ENCODE data around the gene RNASE11. TPM values are rescaled to one million over a fixed set of nuclear protein-coding genes. Genes with fewer than 3 reads are reported as not detected.
"Not testable (repeated sequence)": the region's sequence is repeated elsewhere in the genome, so short reads cannot be mapped to it uniquely, and the experiment has no call there.

RNASE11 gene
- total RNA-seq, 2 experiments from 2014 or later: not detected

- Mint-ChIP-seq H3K4me3 (no peak overlapping the region), H3K36me3 (ENCODE audit: low read depth) (no peaks in the 10 kb centered on the region), H3K4me1 (ENCODE audit: low read depth) (no peaks in the 10 kb centered on the region), H3K27me3 (no peaks in the 10 kb centered on the region), H3K9me3 (no peaks in the 10 kb centered on the region), H3K27ac (no peak overlapping the region)
- TF ChIP-seq CTCF (IDR thresholded peaks at IDR 0.05): no peak
- CTCF ChIA-PET: interaction anchor here (0.9 kb wide), 1 partner anchor 47 kb away, joined by 3 read pairs; no protein-coding TSS in a partner anchor
- ATAC-seq: no peak
- POLR2A ChIA-PET: no interaction called here
- DNase-seq: no peak
- intact Hi-C loops (cut with micrococcal nuclease): no loop called here
Measured at GRCh38 chr14:20578784-20579502, 8.9 kb downstream of the RNASE11 start.

GRCh38 chr14:20578325-20578724, 9.5 kb downstream of the RNASE11 start:
- CTCF ChIA-PET: interaction anchor here (0.9 kb wide), 1 partner anchor 47 kb away, joined by 3 read pairs; no protein-coding TSS in a partner anchor

GRCh38 chr14:20572382-20572990, 15.3 kb downstream of the RNASE11 start:
- CTCF ChIA-PET; POLR2A ChIA-PET; H3K9me3 Mint-ChIP-seq; intact Hi-C loops (cut with micrococcal nuclease); ATAC-seq; H3K27me3 Mint-ChIP-seq; H3K4me3 Mint-ChIP-seq; H3K27ac Mint-ChIP-seq; DNase-seq; H3K36me3 Mint-ChIP-seq (ENCODE audit: low read depth); H3K4me1 Mint-ChIP-seq (ENCODE audit: low read depth): not testable (repeated sequence)

More at GRCh38 chr14:20578325-20578724, 9.5 kb downstream of the RNASE11 start:
- DNase-seq (no peak), ATAC-seq (no peak)
- no peak for TF ChIP-seq CTCF (IDR thresholded peaks at IDR 0.05)
- Mint-ChIP-seq H3K27ac (no peak overlapping the region), H3K4me1 (ENCODE audit: low read depth) (no peaks in the 10 kb centered on the region), H3K9me3 (no peaks in the 10 kb centered on the region), H3K4me3 (no peak overlapping the region), H3K36me3 (ENCODE audit: low read depth) (no peaks in the 10 kb centered on the region), H3K27me3 (no peaks in the 10 kb centered on the region)
- POLR2A ChIA-PET: no interaction called here
- intact Hi-C loops (cut with micrococcal nuclease): no loop called here

- intact Hi-C loops (cut with micrococcal nuclease); H3K27me3 Mint-ChIP-seq; H3K4me1 Mint-ChIP-seq (ENCODE audit: low read depth); POLR2A ChIA-PET; H3K27ac Mint-ChIP-seq; H3K4me3 Mint-ChIP-seq; ATAC-seq; H3K36me3 Mint-ChIP-seq (ENCODE audit: low read depth); CTCF ChIA-PET; H3K9me3 Mint-ChIP-seq: not testable (repeated sequence)
- peak; percentile 7 for DNase-seq
Measured at GRCh38 chr14:20570720-20571119, 17.1 kb downstream of the RNASE11 start.

- H3K36me3 Mint-ChIP-seq (ENCODE audit: low read depth); H3K4me3 Mint-ChIP-seq; CTCF ChIA-PET; intact Hi-C loops (cut with micrococcal nuclease); H3K27me3 Mint-ChIP-seq; H3K4me1 Mint-ChIP-seq (ENCODE audit: low read depth); H3K9me3 Mint-ChIP-seq; DNase-seq; ATAC-seq; H3K27ac Mint-ChIP-seq; POLR2A ChIA-PET: not testable (repeated sequence)
Measured at GRCh38 chr14:20569865-20570264, 17.9 kb downstream of the RNASE11 start.

GRCh38 chr14:20569066-20569465, 18.7 kb downstream of the RNASE11 start:
- no peaks in the 10 kb centered on the region for H3K36me3 Mint-ChIP-seq (ENCODE audit: low read depth)
- TF ChIP-seq CTCF (IDR thresholded peaks at IDR 0.05): no peak
- ChIA-PET POLR2A (no interaction called here), CTCF (no interaction called here)
- H3K27me3 Mint-ChIP-seq: no peaks in the 10 kb centered on the region
- ATAC-seq (no peak), DNase-seq (no peak)
- H3K27ac Mint-ChIP-seq: no peak overlapping the region
- H3K4me3 Mint-ChIP-seq: no peak overlapping the region
- intact Hi-C loops (cut with micrococcal nuclease): no loop called here
- peaks cover 5% of the 10 kb centered on the region for H3K9me3 Mint-ChIP-seq
- peaks cover 7% of the 10 kb centered on the region for H3K4me1 Mint-ChIP-seq (ENCODE audit: low read depth)
